H1 (cell line): ENCODE data around the gene NR1H3. TPM values are rescaled to one million over a fixed set of nuclear protein-coding genes. Genes with fewer than 3 reads are reported as not detected.

ENCODE experiments used
- CBX5 ChIP-seq: fragments of 300-800, 300-1000 bp; sonication (generic); IDR thresholded peaks from 2 replicates; pipeline ENCODE4 v1.7.1; 2016; ENCODE audit warnings: antibody characterized with exemption, low read length, low read depth
- CBX8 ChIP-seq: fragments of 300-800, 300-1000 bp; sonication (generic); IDR thresholded peaks from 2 replicates; pipeline ENCODE4 v1.7.1; 2016; ENCODE audit warnings: low read depth, low read length, borderline replicate concordance
- CEBPB ChIP-seq: IDR thresholded peaks from 2 replicates; pipeline ENCODE4 v1.6.1; 2012; ENCODE audit warnings: low read depth, low read length
- CREB1 ChIP-seq: IDR thresholded peaks from 2 replicates; pipeline ENCODE4 v1.6.1; 2012; ENCODE audit warnings: inconsistent platforms
- CTCF ChIP-seq, 3 experiments: IDR thresholded peaks; 1 replicate in 2 of 3; 2 replicates in 1 of 3; pipeline versions ENCODE4 v1.5.1 to v1.6.1; 2011; ENCODE audit warnings: low read length in 3 of 3, mild to moderate bottlenecking in 3 of 3, inconsistent platforms in 2 of 3, low read depth in 1 of 3, moderate library complexity in 1 of 3; ENCODE audit not compliant: insufficient read depth in 1 of 3; ENCODE audit errors: control extremely low read depth in 1 of 3
- KDM5A ChIP-seq: fragments of 200-600 bp; IDR thresholded peaks from 2 replicates; pipeline ENCODE4 v1.7.1; 2012; ENCODE audit warnings: mild to moderate bottlenecking, low read length, inconsistent platforms, mixed read lengths
- NRF1 ChIP-seq: IDR thresholded peaks from 2 replicates; pipeline ENCODE4 v1.6.1; 2011; ENCODE audit warnings: mild to moderate bottlenecking, low read depth, low read length, improper control_type of control experiment
- SUZ12 ChIP-seq: fragments of 200-600 bp; sonication (generic); IDR thresholded peaks from 2 replicates; pipeline ENCODE4 v1.6.1; 2012; ENCODE audit warnings: mild to moderate bottlenecking, inconsistent platforms, low read length, moderate library complexity, mixed read lengths
- TAF1 ChIP-seq: IDR thresholded peaks from 2 replicates; pipeline ENCODE4 v1.6.1; 2011; ENCODE audit warnings: mild to moderate bottlenecking, low read depth, low read length
- TBP ChIP-seq: IDR thresholded peaks from 2 replicates; pipeline ENCODE4 v1.6.1; 2011; ENCODE audit warnings: low read depth, low read length, improper control_type of control experiment
- TCF12 ChIP-seq: IDR thresholded peaks from 2 replicates; pipeline ENCODE4 v1.6.1; 2011; ENCODE audit warnings: low read depth, mild to moderate bottlenecking, low read length
- polyA plus RNA-seq, 7 experiments: library from polyadenylated mRNA; depleted of rRNA in 3 of 7; stranded (reverse) in 5 of 7; unstranded in 2 of 7; fragments of >200 nt in 5 of 7; fragments of 200-250 nt in 2 of 7; gene quantifications; 1 replicate in 5 of 7; 2 replicates in 1 of 7; 4 replicates in 1 of 7; pipeline versions ENCODE4 v1.2.1 to v1.2.3, GENCODE V29; 2011 to 2013; ENCODE audit warnings: missing spikeins in 2 of 7, mixed read lengths in 2 of 7
- total RNA-seq: library from RNA; stranded (reverse); fragmentation: NEBNext Ultra II Directional; extraction: Animal tissue kit (Norgen Biotek cat#: 25700); gene quantifications from 2 replicates; pipeline ENCODE4 v1.2.1, GENCODE V29; 2021

The NR1H3 gene
- total and polyA plus RNA-seq, 2 of the 8 experiments (the other 6 are each of a cell fraction or from before 2014, with no cell fraction given): 19.9 to 42.1 TPM

- TF ChIP-seq TAF1 (peak; percentile 76), CTCF (IDR thresholded peaks at IDR 0.05; ENCODE audit: control extremely low read depth in 1 of 3, insufficient read depth in 1 of 3, low read depth in 1 of 3, low read length in 3 of 3) (no peak), CBX5 (no peak), KDM5A (no peak), NRF1 (no peak), CBX8 (no peak), SUZ12 (no peak), CREB1 (peak; percentile 73), CEBPB (0 out of 2 replicates have a peak, but pooled peaks have one; percentile 6), TCF12 (no peak), TBP (peak; percentile 44)
These were observed 43.7 kb upstream of the NR1H3 start (continued) for GRCh38 chr11:47213950-47214565.
